ENCODE data around the gene FAM174C. TPM values are rescaled to one million over a fixed set of nuclear protein-coding genes. Genes with fewer than 3 reads are reported as not detected.

The FAM174C gene
- polyA plus RNA-seq, 1 donor (not counting 4 experiments of a cell fraction or from before 2014, with no cell fraction given) = 18.5 TPM

DNA sequence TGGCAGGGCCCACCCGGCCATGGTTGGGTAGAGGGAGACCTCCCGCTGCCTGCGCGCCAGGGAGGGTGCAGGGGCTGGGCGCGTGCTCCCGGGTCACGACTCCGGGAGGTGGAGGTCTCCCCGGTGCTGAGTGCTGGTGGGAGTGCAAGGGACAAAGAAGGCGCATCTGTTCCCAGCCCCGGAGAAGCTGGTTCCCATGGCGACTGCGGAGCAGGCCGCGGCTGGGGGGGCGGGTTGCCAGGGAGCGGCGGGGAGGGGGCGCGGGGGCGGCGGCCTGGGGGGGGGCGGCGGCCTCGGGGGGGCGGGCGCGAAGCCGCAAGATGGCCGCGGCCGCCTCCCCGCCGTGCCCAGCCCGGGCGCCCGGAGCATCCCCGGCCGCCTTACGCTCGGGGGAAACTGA lies 38.8 kb upstream of the FAM174C start:
- no peak for FAIRE-seq
- Histone ChIP-seq H3K27me3 (ENCODE audit: control insufficient read depth, extremely low read depth, insufficient read depth, low read length) (no peaks in the 10 kb centered on the region), H3K4me1 (ENCODE audit: control insufficient read depth, extremely low read depth, insufficient read depth, low read length) (peaks cover 32% of the 10 kb centered on the region), H3K79me2 (ENCODE audit: control insufficient read depth, insufficient read depth, low read length) (no peaks in the 10 kb centered on the region), H3K9ac (ENCODE audit: control insufficient read depth, extremely low read depth, insufficient read depth, low read length) (no peak overlapping the region), H3K9me1 (ENCODE audit: control insufficient read depth, extremely low read depth, insufficient read depth, low read length) (no peaks in the 10 kb centered on the region), H2AFZ (ENCODE audit: control insufficient read depth, low read length) (no peak overlapping the region), H3K9me3 (ENCODE audit: control insufficient read depth, low read depth, low read length) (no peaks in the 10 kb centered on the region), H3K4me3 (ENCODE audit: control insufficient read depth in 2 of 3, extremely low read depth in 1 of 3, insufficient read depth in 2 of 3, low read depth in 1 of 3, low read length in 3 of 3) (peak overlapping the region in 2 of 3 experiments; percentile 77 to 84), H3K4me2 (ENCODE audit: control insufficient read depth, extremely low read depth, insufficient read depth, low read depth, low read length) (peak overlapping the region; percentile 79), H3K27ac (ENCODE audit: control insufficient read depth, insufficient read depth, low read length) (no peak overlapping the region), H3K36me3 (ENCODE audit: control insufficient read depth in 2 of 2, extremely low read depth in 1 of 2, insufficient read depth in 2 of 2, low read length in 2 of 2) (peaks cover 4 to 10% of the 10 kb centered on the region in 2 experiments), H4K20me1 (ENCODE audit: control insufficient read depth, extremely low read depth, insufficient read depth, low read length) (peaks cover 2% of the 10 kb centered on the region)
- DNase-seq (ENCODE audit: low read depth, low spot score) = no peak
- dilution Hi-C loops (cut with MboI; ENCODE audit: extremely low pct_ligation_motif_present, low sequenced_read_pairs) = no loop called here
- TF ChIP-seq EZH2 (IDR thresholded peaks at IDR 0.05; ENCODE audit: low read length) = no peak
- TF ChIP-seq, protein P1, sequence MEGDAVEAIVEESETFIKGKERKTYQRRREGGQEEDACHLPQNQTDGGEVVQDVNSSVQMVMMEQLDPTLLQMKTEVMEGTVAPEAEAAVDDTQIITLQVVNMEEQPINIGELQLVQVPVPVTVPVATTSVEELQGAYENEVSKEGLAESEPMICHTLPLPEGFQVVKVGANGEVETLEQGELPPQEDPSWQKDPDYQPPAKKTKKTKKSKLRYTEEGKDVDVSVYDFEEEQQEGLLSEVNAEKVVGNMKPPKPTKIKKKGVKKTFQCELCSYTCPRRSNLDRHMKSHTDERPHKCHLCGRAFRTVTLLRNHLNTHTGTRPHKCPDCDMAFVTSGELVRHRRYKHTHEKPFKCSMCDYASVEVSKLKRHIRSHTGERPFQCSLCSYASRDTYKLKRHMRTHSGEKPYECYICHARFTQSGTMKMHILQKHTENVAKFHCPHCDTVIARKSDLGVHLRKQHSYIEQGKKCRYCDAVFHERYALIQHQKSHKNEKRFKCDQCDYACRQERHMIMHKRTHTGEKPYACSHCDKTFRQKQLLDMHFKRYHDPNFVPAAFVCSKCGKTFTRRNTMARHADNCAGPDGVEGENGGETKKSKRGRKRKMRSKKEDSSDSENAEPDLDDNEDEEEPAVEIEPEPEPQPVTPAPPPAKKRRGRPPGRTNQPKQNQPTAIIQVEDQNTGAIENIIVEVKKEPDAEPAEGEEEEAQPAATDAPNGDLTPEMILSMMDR (optimal IDR thresholded peaks at IDR 0.05 in 1 of 3, IDR thresholded peaks at IDR 0.05 in 1 of 3, conservative IDR thresholded peaks at IDR 0.05 in 1 of 3; ENCODE audit: extremely low read depth in 1 of 3, insufficient read depth in 2 of 3, low read length in 3 of 3) = no peak

DNA sequence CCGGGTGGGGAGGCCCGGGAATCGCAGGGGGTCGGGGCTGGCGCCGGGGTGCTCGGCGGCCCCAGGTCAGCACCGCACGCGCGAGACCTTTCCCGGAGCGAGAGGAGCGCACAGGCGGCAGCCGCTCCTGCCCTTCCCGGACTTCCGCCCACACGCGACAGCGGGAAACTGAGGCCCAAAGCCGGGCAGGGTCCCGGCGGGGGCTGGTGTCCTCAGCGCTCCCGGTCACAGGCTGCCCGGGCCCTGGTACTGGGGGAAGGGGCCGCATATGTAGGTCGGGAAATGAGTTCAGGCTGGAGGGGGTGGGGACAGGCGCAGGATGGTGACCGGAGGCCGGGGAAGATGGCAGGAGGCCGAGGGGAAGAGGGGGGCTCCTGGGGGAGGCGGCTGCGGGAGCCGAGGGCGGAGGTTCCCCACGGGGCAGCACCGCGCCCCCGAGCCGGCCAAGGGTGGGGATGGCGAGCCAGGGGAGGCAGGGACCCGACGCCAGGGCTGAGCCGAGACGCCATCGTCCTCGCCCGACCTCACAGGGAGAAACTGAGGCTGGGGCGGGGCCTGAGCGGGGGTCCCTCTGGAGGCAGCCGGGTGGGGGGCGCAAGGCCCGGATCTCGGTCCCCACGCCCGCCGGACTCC lies 38.2 kb upstream of the FAM174C start:
- FAIRE-seq = no peak
- peak overlapping the region; percentile 15 for H2AFZ ChIP-seq (ENCODE audit: control insufficient read depth, low read length)
- H3K27ac ChIP-seq (ENCODE audit: control insufficient read depth, insufficient read depth, low read length) = no peak overlapping the region

More for the DNA sequence above, 38.2 kb upstream of the FAM174C start:
- H3K4me3 ChIP-seq (ENCODE audit: control insufficient read depth in 2 of 3, extremely low read depth in 1 of 3, insufficient read depth in 2 of 3, low read depth in 1 of 3, low read length in 3 of 3) = peak overlapping the region; percentile 64 to 84 (median 77)
- peak overlapping the region; percentile 60 for H3K9ac ChIP-seq (ENCODE audit: control insufficient read depth, extremely low read depth, insufficient read depth, low read length)
- peaks cover 2% of the 10 kb centered on the region for H4K20me1 ChIP-seq (ENCODE audit: control insufficient read depth, extremely low read depth, insufficient read depth, low read length)
- peaks cover 30% of the 10 kb centered on the region for H3K4me1 ChIP-seq (ENCODE audit: control insufficient read depth, extremely low read depth, insufficient read depth, low read length)
- no peaks in the 10 kb centered on the region for H3K9me3 ChIP-seq (ENCODE audit: control insufficient read depth, low read depth, low read length)
- H3K27me3 ChIP-seq (ENCODE audit: control insufficient read depth, extremely low read depth, insufficient read depth, low read length) = no peaks in the 10 kb centered on the region
- peaks cover 4 to 10% of the 10 kb centered on the region in 2 experiments for H3K36me3 ChIP-seq (ENCODE audit: control insufficient read depth in 2 of 2, extremely low read depth in 1 of 2, insufficient read depth in 2 of 2, low read length in 2 of 2)
- dilution Hi-C loops (cut with MboI; ENCODE audit: extremely low pct_ligation_motif_present, low sequenced_read_pairs) = no loop called here
- no peaks in the 10 kb centered on the region for H3K9me1 ChIP-seq (ENCODE audit: control insufficient read depth, extremely low read depth, insufficient read depth, low read length)
- TF ChIP-seq EZH2 (IDR thresholded peaks at IDR 0.05; ENCODE audit: low read length) = no peak
- TF ChIP-seq, protein P1 (optimal IDR thresholded peaks at IDR 0.05 in 1 of 3, IDR thresholded peaks at IDR 0.05 in 1 of 3, conservative IDR thresholded peaks at IDR 0.05 in 1 of 3; ENCODE audit: extremely low read depth in 1 of 3, insufficient read depth in 2 of 3, low read length in 3 of 3) = no peak
- peaks cover 5% of the 10 kb centered on the region for H3K79me2 ChIP-seq (ENCODE audit: control insufficient read depth, insufficient read depth, low read length)
- H3K4me2 ChIP-seq (ENCODE audit: control insufficient read depth, extremely low read depth, insufficient read depth, low read depth, low read length) = peak overlapping the region; percentile 79
- no peak for DNase-seq (ENCODE audit: low read depth, low spot score)

Data from keratinocyte (primary cell).